Measurements from ENCODE around the gene EHMT1.

EHMT1 gene

DNA sequence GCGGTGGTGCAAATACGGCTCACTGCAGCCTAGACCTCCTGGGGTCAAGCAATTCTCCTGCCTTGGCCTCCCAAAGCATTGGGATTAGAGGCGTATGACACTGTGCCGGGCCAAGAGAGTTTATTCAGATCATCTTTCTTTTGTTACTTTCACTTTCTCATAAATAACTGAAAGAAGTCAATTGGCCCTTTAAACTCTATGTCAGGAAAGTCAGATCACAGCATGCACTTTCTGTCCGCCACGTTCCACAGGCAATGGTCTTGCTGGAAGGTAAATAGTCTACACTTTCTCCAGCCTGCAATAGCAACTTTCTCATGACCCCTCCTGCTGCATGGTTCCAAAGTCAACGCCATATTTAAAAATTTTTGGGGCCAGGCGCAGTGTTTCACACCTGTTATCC lies 19.9 kb upstream of the EHMT1 start:
- Histone ChIP-seq H3K27ac (no peak overlapping the region), H3K27me3 (no peaks in the 10 kb centered on the region), H3K4me1 (peaks cover 24 to 32% (median 27%) of the 10 kb centered on the region in 10 experiments), H3K4me3 (no peak overlapping the region), H3K9ac (no peak overlapping the region), H3K4me2 (no peak overlapping the region), H4K20me1 (no peaks in the 10 kb centered on the region; a peak in 1 of 22 replicates), H3K36me3 (no peaks in the 10 kb centered on the region), H3K9me3 (replicated peaks in 1 of 11) (no peaks in the 10 kb centered on the region)
- TF ChIP-seq Cebpa-rat (IDR thresholded peaks at IDR 0.05): no peak

DNA sequence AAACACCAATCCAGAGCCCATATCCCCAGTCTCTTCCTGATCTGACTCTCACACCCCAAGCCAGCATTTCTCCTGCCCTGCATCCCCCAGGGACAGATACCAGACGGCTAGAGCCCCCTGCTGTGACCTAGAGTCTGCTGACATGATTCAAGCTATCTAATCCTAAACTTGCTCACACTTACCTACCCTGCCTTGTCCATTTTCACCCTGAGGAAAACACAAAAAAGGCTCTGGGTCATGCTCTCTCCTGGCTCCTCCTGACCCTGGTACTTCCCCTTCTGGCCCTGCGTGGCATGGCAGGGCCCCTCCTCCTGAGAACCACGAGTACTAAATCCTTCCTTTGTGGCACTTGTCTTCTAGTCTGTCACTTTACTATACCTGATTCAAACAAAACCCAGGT lies 16.1 kb upstream of the EHMT1 start:
- no peaks in the 10 kb centered on the region for H3K27me3 ChIP-seq
- no peak overlapping the region for H3K4me3 ChIP-seq
- H3K9ac ChIP-seq: peak overlapping the region in 9 of 11 experiments; percentile 4 to 64 (median 39); a peak in 11 of 22 replicates
- peak overlapping the region; percentile 53 to 85 (median 75) for H3K4me2 ChIP-seq
- TF ChIP-seq Cebpa-rat (IDR thresholded peaks at IDR 0.05): no peak
- H3K27ac ChIP-seq: peak overlapping the region in 10 of 11 experiments; percentile 32 to 73 (median 54); a peak in 18 of 22 replicates
- H3K4me1 ChIP-seq: peaks cover 43 to 54% (median 50%) of the 10 kb centered on the region in 10 experiments
- no peaks in the 10 kb centered on the region for H3K36me3 ChIP-seq
- peaks cover 15 to 21% (median 19%) of the 10 kb centered on the region in 11 experiments; a peak in 20 of 22 replicates for H4K20me1 ChIP-seq
- no peaks in the 10 kb centered on the region for H3K9me3 ChIP-seq (replicated peaks in 1 of 11)

DNA sequence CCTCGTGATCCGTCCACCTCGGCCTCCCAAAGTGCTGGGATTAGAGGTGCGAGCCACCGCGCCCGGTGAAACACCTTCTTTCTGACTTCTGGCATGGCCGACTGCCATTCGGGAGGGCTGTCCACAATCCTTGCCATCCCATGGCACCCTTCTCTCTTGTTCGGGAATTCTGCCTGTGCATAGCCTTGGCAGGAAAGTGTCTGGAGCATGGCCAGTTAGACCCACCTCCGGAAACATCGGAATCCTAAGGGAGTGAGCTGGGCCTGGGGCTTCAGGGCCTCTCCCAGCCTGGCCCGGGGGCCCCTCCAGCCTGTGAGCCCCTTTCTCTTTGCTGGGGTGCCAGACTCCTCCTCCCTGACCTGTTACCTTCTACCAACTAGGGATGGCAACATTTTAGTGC lies 14.9 kb upstream of the EHMT1 start:
- Histone ChIP-seq H3K27ac (no peak overlapping the region), H3K9ac (peak overlapping the region in 3 of 11 experiments; percentile 18 to 29 (median 26); a peak in 2 of 22 replicates), H3K4me3 (peak overlapping the region in 2 of 10 experiments; percentile 41 to 53; a peak in 1 of 20 replicates), H4K20me1 (peaks cover 24 to 33% (median 30%) of the 10 kb centered on the region in 11 experiments; a peak in 20 of 22 replicates), H3K9me3 (replicated peaks in 1 of 11) (no peaks in the 10 kb centered on the region), H3K4me2 (peak overlapping the region; percentile 53 to 85 (median 75)), H3K4me1 (peaks cover 55 to 63% (median 61%) of the 10 kb centered on the region in 10 experiments), H3K27me3 (no peaks in the 10 kb centered on the region), H3K36me3 (peaks cover 0 to 6% (median 0%) of the 10 kb centered on the region in 11 experiments; a peak in 4 of 22 replicates)
- TF ChIP-seq Cebpa-rat (IDR thresholded peaks at IDR 0.05): no peak

DNA sequence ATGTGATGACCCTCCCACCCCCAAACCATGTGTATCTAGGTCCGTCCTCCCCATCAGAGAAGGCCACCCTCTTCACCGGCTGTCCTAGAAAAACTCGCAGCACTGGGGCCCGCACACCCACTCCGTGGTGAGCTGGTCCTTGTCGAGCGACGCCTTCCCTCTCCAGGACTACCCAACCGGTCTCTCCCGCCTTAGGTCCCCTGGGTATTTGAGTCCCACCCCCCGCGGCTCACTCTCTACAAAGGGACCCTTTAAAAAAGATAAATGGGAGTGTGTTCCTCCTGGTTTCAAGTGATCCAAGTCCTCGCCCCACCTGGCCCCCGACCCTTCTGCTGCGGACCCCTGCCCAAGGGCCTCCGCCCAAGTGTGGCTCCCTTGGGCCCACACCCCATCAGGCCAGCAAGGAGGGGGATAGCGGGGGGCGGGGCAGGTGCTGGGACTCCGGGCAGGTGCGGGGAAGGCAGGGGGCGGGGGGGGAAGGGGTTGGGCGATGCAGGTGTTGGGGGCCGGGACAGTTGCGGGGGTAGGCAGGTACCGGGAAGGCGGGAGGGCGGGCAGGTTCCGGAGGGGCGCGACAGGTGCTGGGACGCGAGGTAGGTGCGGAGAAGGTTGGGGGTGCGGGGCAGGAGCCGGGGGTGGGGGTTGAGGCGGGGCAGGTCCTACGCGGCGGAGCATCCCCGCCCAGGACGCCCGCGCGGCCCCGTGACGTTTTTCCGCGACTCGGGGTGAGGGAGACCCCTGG lies 14.3 kb upstream of the EHMT1 start:
- Histone ChIP-seq H3K27me3 (no peaks in the 10 kb centered on the region), H3K4me1 (peaks cover 61 to 68% (median 64%) of the 10 kb centered on the region in 10 experiments), H3K4me2 (peak overlapping the region; percentile 53 to 85 (median 75)), H3K36me3 (peaks cover 0 to 10% (median 0%) of the 10 kb centered on the region in 11 experiments; a peak in 7 of 22 replicates), H3K9me3 (replicated peaks in 1 of 11) (no peaks in the 10 kb centered on the region), H3K27ac (no peak overlapping the region), H3K9ac (peak overlapping the region in 3 of 11 experiments; percentile 18 to 29 (median 26); a peak in 3 of 22 replicates), H3K4me3 (peak overlapping the region in 6 of 10 experiments; percentile 32 to 53 (median 42); a peak in 11 of 20 replicates), H4K20me1 (peaks cover 24 to 39% (median 32%) of the 10 kb centered on the region in 11 experiments; a peak in 20 of 22 replicates)
- no peak for TF ChIP-seq Cebpa-rat (IDR thresholded peaks at IDR 0.05)

DNA sequence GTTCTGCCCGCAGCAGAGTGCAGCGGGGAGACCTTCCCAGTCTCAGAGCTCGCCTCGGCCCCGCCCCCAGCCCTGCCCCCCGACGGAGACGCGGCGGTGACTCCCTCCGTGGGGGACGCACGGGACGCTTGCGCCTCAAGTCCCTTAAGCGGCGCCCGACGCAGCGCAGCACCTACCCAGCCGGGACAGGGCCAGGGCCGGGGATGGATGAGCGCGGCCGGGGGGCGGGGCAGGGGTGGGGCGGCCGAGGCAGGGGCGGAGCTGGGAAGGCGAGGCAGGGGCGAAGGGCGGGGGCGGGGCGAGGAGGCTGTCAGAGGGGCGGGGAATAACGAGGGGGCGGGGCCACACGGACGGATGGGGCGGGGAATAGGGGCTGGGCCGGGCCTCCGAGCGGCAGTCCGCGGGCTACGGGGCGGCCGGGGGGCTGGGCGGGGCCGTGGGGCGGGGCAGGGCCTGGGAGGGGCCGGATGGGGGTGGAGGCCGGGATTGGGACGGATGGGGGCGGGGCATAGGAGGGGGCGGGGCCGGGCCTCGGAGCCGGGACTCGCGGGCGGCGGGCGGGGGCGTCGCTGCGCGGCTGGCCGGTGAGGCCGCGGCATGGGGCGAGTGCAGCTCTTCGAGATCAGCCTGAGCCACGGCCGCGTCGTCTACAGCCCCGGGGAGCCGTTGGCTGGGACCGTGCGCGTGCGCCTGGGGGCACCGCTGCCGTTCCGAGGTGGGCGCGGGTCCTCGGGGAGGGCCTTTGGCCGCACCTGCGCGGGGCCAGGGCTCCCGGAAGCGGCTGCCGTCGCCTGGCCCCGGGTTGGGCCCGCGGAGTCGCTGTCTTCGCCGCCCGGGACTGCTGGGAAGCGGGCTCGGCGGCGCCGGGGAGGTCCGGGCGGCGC lies 13.4 kb upstream of the EHMT1 start, which contains the start of gene ARRDC1:
Gene ARRDC1, plus strand, starts transcription at position 566 of the 884 bp plus-strand sequence. Its CDS starts 32 bp downstream, at position 598.
- no peaks in the 10 kb centered on the region for H3K27me3 ChIP-seq
- peaks cover 0 to 13% (median 0%) of the 10 kb centered on the region in 11 experiments; a peak in 7 of 22 replicates for H3K36me3 ChIP-seq
- H4K20me1 ChIP-seq: peaks cover 24 to 43% (median 32%) of the 10 kb centered on the region in 11 experiments; a peak in 20 of 22 replicates
- peak within 1 kb of the TSS; percentile 81 to 89 (median 86) for H3K27ac ChIP-seq
- no peaks in the 10 kb centered on the region for H3K9me3 ChIP-seq (replicated peaks in 1 of 11)
- TF ChIP-seq Cebpa-rat (IDR thresholded peaks at IDR 0.05): no peak
- H3K4me3 ChIP-seq: peak within 1 kb of the TSS; percentile 74 to 99 (median 88)
- peak within 1 kb of the TSS; percentile 98 to 100 (median 99) for H3K4me2 ChIP-seq
- peaks cover 61 to 72% (median 67%) of the 10 kb centered on the region in 10 experiments for H3K4me1 ChIP-seq
- peak within 1 kb of the TSS; percentile 84 to 97 (median 88) for H3K9ac ChIP-seq

DNA sequence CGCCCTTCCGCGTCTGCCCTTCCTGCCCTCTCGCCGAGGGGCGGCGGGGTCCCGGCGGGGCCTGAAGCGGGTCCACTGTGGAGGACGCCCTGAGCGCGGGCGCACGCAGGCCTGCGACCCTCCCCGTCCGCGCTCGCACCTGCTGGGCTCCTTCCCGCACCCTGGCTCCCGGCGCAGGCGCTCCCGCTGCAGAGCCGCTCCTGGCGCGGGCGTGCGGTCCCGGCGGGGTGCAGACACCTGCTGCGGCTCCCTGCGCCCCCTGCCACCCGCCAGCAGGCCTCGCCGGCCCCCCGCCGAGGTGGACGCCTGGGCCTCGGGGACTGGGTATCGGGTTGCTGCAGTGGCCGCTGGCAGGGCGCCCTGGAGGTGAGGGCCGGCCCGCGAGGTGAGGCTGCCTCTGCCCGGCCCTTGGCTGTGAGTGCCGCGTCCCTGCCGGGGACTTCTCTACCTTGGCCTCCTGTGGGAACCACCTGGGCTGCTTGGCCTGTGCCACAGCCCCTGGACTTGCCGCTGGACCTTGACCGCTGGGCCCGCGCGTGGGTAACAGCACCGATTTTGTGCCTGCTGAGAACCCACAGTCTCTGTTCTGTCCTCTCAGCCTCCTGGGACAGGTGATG lies 12.7 kb upstream of the EHMT1 start:
- peaks cover 0 to 13% (median 0%) of the 10 kb centered on the region in 11 experiments; a peak in 7 of 22 replicates for H3K36me3 ChIP-seq
- H3K4me3 ChIP-seq: peak overlapping the region; percentile 74 to 99 (median 88)
- peak overlapping the region; percentile 84 to 97 (median 88) for H3K9ac ChIP-seq
- no peak for TF ChIP-seq Cebpa-rat (IDR thresholded peaks at IDR 0.05)
- H3K4me2 ChIP-seq: peak overlapping the region; percentile 98 to 100 (median 99)
- H4K20me1 ChIP-seq: peaks cover 24 to 48% (median 35%) of the 10 kb centered on the region in 11 experiments; a peak in 20 of 22 replicates
- H3K27me3 ChIP-seq: no peaks in the 10 kb centered on the region
- no peaks in the 10 kb centered on the region for H3K9me3 ChIP-seq (replicated peaks in 1 of 11)
- H3K27ac ChIP-seq: peak overlapping the region; percentile 81 to 89 (median 86)
- H3K4me1 ChIP-seq: peaks cover 64 to 79% (median 72%) of the 10 kb centered on the region in 10 experiments

DNA sequence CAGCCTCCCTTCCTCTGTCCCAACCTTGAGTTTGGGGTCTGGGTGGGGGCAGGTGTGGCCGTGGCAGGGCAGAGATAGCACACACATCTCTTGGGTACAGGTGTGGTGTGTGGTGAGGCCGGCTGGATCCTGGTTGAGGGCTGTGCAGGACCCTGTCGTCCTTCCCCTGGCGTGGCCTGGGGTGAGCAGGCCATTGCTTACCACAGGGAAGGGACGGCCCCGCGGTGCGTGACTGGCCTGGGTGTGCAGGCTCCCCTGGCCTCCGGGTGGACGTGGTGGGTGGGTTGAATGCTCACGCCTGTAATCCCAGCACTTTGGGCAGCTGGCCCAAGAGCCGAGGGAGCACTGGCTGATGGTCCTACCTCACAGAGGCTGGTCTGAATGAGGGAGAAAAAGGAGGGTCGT lies 12.1 kb upstream of the EHMT1 start:
- peak overlapping the region; percentile 74 to 99 (median 88) for H3K4me3 ChIP-seq
- peaks cover 30 to 54% (median 37%) of the 10 kb centered on the region in 11 experiments; a peak in 20 of 22 replicates for H4K20me1 ChIP-seq
- H3K4me1 ChIP-seq: peaks cover 65 to 84% (median 74%) of the 10 kb centered on the region in 10 experiments
- TF ChIP-seq Cebpa-rat (IDR thresholded peaks at IDR 0.05): no peak
- peak overlapping the region; percentile 84 to 97 (median 88) for H3K9ac ChIP-seq
- H3K27me3 ChIP-seq: no peaks in the 10 kb centered on the region
- H3K36me3 ChIP-seq: peaks cover 0 to 13% (median 0%) of the 10 kb centered on the region in 11 experiments; a peak in 7 of 22 replicates
- H3K27ac ChIP-seq: peak overlapping the region in 8 of 11 experiments; percentile 29 to 89 (median 86); a peak in 10 of 22 replicates
- peak overlapping the region; percentile 98 to 100 (median 99) for H3K4me2 ChIP-seq
- no peaks in the 10 kb centered on the region for H3K9me3 ChIP-seq (replicated peaks in 1 of 11)
